Thymus (tissue), 11 donors: ENCODE results near the gene CHRDL2. TPM values are rescaled to one million over a fixed set of nuclear protein-coding genes. Genes with fewer than 3 reads are reported as not detected.
"Not testable (repeated sequence)": the region's sequence is repeated elsewhere in the genome, so short reads cannot be mapped to it uniquely, and the experiment has no call there.

Source experiments
- DNase-seq, 9 donors: peaks; one replicate each; pipeline ENCODE4 v3.0.0-alpha.2; 2013; ENCODE audit warnings: low spot score in 9 of 9, low read depth in 6 of 9, missing footprints in 1 of 9
- H3K27ac ChIP-seq, 2 donors: one replicate each; pipeline ENCODE4 v1.5.1; 2013; ENCODE audit warnings: control low read depth in 1 of 2, low read depth in 1 of 2, low read length in 1 of 2, mild to moderate bottlenecking in 1 of 2, moderate library complexity in 1 of 2
- H3K27me3 ChIP-seq, 2 donors: one replicate each; pipeline ENCODE4 v1.5.1; 2013; ENCODE audit warnings: low read length in 1 of 2; ENCODE audit not compliant: control insufficient read depth in 2 of 2, insufficient read depth in 1 of 2
- H3K36me3 ChIP-seq, 2 donors: one replicate each; pipeline ENCODE4 v1.5.1; 2013; ENCODE audit warnings: low read length in 1 of 2, mild to moderate bottlenecking in 1 of 2, moderate library complexity in 1 of 2; ENCODE audit not compliant: control insufficient read depth in 2 of 2, insufficient read depth in 2 of 2
- H3K4me1 ChIP-seq, 2 donors: one replicate each; pipeline ENCODE4 v1.5.1; 2013; ENCODE audit warnings: low read length in 2 of 2; ENCODE audit not compliant: control insufficient read depth in 2 of 2, insufficient read depth in 2 of 2
- H3K4me3 ChIP-seq, 2 donors: one replicate each; pipeline ENCODE4 v1.5.1; 2013; ENCODE audit warnings: low read length in 2 of 2, control low read depth in 1 of 2, mild to moderate bottlenecking in 1 of 2
- H3K9me3 ChIP-seq, 2 donors: one replicate each; pipeline ENCODE4 v1.5.1; 2013; ENCODE audit warnings: low read length in 1 of 2, mild to moderate bottlenecking in 1 of 2; ENCODE audit not compliant: control insufficient read depth in 2 of 2, insufficient read depth in 1 of 2
- WGBS: extraction: QIAGEN DNeasy Blood & Tissue Kit; methylation state at CpG from one replicate; pipeline ENCODE4 v1.1.7; 2013; 5-methylcytosine and 5-hydroxymethylcytosine counted together
- polyA plus RNA-seq: library from polyadenylated mRNA; stranded (reverse); fragments of 200-250 nt; gene quantifications from one replicate; pipeline ENCODE4 v1.2.3, GENCODE V29; 2013
- total RNA-seq: library from RNA; stranded (reverse); fragments of 120-200 nt; gene quantifications from one replicate; pipeline ENCODE4 v1.2.4, GENCODE V29; 2013
- donor health status: healthy.

Gene CHRDL2
- total and polyA plus RNA-seq, 2 donors: 0.30 TPM; not detected in 1

DNA sequence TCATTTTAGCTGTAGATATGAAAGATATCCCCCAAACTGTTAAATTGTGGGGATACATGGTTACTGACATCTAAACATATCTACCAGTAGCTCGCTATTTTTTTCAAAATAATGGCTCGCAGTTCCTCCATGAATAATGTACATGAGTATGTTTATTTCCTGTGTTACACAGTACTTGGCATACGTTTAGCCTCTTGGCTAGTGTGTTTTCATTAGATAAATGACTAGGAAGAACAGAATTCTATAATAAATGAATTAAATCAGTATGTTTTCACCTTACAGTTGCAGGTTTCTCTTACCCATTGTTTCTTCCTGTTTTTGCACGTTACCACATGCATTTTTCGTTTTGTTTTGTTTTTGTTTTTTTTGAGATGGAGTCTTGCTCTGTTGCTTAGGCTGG is 39.2 kb upstream of the CHRDL2 start:
- Histone ChIP-seq H3K27ac (no peak overlapping the region), H3K4me1 (no peaks in the 10 kb centered on the region), H3K27me3 (no peaks in the 10 kb centered on the region), H3K36me3 (no peaks in the 10 kb centered on the region), H3K9me3 (no peaks in the 10 kb centered on the region), H3K4me3 (no peak overlapping the region)
- WGBS: 81% methylated on average over 5 of the region's 5 CpGs
- no peak for DNase-seq

DNA sequence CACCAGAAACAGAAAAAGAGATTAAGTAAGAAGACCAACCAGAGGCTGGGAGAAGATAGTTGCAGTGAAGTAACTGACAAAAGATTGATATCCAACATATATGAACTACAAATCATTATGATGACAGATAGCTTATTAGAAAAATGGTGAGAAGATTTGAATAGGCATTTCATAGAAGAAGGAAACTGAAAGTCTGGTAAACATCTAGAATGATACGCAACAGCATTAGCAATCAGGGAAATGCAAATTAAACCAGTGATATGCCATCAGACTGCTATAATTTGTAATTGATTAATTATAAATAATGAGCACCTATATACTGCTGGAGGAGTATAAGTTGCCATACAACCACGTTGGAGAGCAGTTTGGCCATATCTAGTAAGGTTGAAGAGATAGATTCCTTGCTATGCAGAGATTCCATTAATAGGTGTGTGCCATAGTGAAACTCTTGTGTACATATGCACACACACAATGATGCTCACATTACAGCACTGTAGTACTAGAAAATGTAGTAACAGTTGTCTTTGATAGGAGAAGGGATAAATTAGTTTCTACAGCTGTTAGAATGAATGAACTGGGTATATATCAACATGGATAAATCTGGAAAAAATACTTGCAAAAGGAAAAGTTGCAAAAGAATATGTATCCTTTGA is 38.0 kb upstream of the CHRDL2 start:
- no peak overlapping the region for H3K4me3 ChIP-seq
- H3K36me3 ChIP-seq: no peaks in the 10 kb centered on the region
- DNase-seq: no peak
- H3K27me3 ChIP-seq: no peaks in the 10 kb centered on the region
- WGBS: 97% methylated on average over 2 of the region's 2 CpGs
- no peak overlapping the region for H3K27ac ChIP-seq
- no peaks in the 10 kb centered on the region for H3K9me3 ChIP-seq
- H3K4me1 ChIP-seq: no peaks in the 10 kb centered on the region

DNA sequence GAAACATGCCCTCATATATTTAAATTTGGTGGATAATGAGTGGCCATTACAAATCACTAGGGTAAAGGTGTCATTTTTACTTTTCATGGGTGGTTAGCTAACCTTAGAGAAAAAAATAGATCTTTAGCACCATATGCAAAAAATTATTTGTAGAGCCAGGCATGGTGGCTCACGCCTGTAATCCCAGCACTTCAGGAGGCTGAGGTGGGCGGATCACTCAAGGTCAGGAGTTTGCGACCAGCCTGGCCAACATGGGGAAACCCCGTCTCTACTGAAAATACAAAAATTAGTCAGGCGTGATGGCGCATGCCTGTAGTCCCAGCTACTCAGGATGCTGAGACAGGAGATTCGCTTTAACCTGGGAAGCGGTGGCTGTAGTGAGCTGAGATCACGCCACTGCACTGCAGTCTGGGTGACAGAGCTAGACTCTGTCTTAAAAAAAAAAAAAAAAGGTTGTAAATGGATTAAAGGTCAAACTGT is 37.0 kb upstream of the CHRDL2 start:
- not testable (repeated sequence) for H3K9me3 ChIP-seq, H3K4me3 ChIP-seq, H3K27ac ChIP-seq, H3K27me3 ChIP-seq, DNase-seq, H3K36me3 ChIP-seq, H3K4me1 ChIP-seq
- 88% methylated on average over 9 of the region's 9 CpGs for WGBS

DNA sequence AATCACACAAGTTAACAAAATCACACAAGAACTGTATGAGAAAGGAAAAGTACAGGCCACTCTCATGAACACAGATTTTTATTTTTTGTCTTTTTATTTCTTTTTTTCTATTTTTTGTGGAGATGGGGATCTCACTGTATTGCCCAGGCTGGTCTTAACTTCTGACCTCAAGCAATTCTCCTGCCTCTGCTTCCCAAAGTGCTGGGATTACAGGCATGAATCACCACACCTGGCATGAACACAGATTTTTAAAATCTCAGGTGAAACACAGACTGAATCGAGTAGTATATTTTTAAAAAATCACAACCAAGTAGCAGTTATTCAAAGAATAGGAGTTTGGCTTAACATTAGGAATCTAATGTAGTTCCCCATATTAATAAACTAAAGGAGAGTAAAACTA is 35.7 kb upstream of the CHRDL2 start:
- WGBS: 99% methylated on average over 1 of the region's 1 CpG
- no peak for DNase-seq
- no peaks in the 10 kb centered on the region for H3K36me3 ChIP-seq

DNA sequence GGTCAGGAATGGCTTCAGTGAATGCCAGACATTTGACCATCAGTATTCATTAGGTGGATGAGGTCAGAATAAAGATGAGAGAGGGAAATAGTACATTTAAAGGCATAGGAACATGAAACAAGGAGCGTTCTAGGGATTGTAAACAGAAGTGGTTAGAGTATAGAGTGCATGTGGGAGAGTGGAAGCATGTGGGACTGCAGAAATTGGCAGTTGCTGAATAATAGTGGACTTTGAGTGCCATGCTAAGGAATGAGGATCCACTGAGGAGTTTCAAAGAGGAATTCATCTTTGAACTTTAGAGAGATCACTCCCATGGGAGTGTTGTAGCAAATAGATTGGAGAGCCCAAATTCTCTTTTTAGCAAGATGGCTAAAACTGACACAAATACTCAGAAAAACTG is 25.3 kb upstream of the CHRDL2 start:
- no peak for DNase-seq
- WGBS: 98% methylated on average over 1 of the region's 1 CpG
- Histone ChIP-seq H3K4me3 (no peak overlapping the region), H3K27me3 (no peaks in the 10 kb centered on the region), H3K9me3 (no peaks in the 10 kb centered on the region), H3K4me1 (no peaks in the 10 kb centered on the region), H3K36me3 (no peaks in the 10 kb centered on the region), H3K27ac (no peak overlapping the region)

More for the DNA sequence above, 35.7 kb upstream of the CHRDL2 start:
- Histone ChIP-seq H3K27me3 (no peaks in the 10 kb centered on the region), H3K9me3 (no peaks in the 10 kb centered on the region), H3K4me1 (no peaks in the 10 kb centered on the region), H3K4me3 (no peak overlapping the region), H3K27ac (no peak overlapping the region)

DNA sequence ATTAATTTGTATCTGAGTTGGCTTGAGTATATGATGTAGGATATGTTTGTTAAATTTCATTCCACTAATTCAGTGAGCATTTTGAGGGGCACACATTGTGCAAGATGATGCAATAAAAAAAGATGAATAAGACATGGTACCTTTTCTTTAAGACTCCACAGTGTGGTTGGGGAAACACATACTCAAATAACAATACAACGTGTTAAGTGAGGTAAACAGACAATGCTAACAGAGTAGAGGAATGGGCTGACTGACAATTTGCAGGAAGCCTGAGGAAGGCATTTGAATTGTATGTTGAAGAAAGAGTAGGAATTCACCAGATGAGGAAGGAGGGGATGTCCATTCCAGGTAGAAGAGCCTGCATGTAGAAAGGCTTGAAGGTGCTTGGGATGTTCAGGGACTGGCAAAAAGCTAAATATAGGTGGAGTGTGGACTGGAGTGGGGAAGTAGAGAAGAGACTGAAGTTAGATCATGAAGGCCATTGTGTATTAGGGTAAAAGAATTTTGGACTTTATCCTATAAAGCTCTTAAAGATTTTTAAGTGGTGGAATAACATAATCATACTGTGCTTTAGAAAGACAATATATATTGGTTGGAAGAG is 24.3 kb upstream of the CHRDL2 start:
- no peak for DNase-seq
- Histone ChIP-seq H3K4me3 (no peak overlapping the region), H3K9me3 (no peaks in the 10 kb centered on the region), H3K27me3 (no peaks in the 10 kb centered on the region), H3K4me1 (no peaks in the 10 kb centered on the region), H3K36me3 (no peaks in the 10 kb centered on the region), H3K27ac (no peak overlapping the region)
- WGBS: 88% methylated on average over 1 of the region's 1 CpG

DNA sequence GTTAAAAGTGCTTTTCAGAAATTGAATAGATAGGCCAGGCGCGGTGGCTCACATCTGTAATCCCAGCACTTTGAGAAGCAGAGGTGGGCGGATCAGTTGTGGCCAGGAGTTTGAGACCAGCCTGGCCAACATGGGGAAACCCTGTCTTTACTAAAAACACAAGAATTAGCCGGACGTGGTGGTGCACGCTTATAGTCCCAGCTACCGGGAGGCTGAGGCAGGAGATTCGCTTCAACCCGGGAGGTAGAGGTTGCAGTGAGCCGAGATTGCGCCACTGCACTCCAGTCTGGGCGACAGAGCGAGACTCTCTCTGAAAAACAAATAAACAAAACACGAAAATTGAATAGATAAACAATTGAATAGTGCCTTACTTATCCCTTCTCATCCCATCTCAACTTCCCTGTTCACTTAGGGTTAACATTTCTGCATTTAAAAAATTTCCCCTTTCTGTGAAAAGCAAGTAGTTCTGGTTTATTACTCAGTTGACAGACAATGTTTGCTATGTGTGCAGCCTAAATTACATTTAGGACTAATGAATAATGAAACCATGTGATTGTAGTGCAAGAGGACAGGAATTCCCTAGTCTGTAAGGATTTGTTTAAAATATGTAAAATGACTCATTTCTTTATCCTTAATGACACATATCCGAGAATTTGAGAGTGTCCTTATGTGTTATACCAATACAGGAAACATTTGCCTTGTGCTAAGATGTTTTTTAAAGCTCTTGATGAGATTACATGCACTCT is 23.5 kb upstream of the CHRDL2 start:
- Histone ChIP-seq H3K36me3 (no peaks in the 10 kb centered on the region), H3K4me1 (peaks cover 4 to 6% of the 10 kb centered on the region in 2 donors), H3K27me3 (no peaks in the 10 kb centered on the region), H3K27ac (no peak overlapping the region), H3K9me3 (no peaks in the 10 kb centered on the region), H3K4me3 (no peak overlapping the region)
- DNase-seq: no peak
- WGBS: 96% methylated on average over 15 of the region's 15 CpGs

DNA sequence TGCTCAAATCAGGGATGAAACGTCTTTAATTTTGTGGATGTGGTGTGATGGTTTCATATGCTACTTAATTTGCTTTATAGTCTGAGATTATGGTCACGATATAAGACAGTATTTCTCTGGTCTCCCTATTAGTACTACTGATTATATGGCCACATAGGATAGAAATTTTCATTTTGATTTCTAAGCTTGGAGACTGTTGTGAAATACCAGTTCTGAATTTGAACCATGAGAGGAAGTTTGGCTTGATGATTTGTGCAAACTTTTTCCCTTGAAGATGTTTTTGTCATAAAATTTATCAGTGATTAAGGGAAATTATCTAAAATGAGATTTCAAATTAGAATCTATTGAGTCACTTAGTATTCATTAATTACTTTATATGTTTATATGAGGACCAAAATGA is 20.1 kb upstream of the CHRDL2 start:
- H3K27me3 ChIP-seq: no peaks in the 10 kb centered on the region
- H3K4me3 ChIP-seq: no peak overlapping the region
- no peaks in the 10 kb centered on the region for H3K36me3 ChIP-seq
- peaks cover 10 to 16% of the 10 kb centered on the region in 2 donors for H3K4me1 ChIP-seq
- H3K27ac ChIP-seq: no peak overlapping the region
- DNase-seq: no peak
- WGBS: 95% methylated on average over 2 of the region's 2 CpGs
- no peaks in the 10 kb centered on the region for H3K9me3 ChIP-seq

DNA sequence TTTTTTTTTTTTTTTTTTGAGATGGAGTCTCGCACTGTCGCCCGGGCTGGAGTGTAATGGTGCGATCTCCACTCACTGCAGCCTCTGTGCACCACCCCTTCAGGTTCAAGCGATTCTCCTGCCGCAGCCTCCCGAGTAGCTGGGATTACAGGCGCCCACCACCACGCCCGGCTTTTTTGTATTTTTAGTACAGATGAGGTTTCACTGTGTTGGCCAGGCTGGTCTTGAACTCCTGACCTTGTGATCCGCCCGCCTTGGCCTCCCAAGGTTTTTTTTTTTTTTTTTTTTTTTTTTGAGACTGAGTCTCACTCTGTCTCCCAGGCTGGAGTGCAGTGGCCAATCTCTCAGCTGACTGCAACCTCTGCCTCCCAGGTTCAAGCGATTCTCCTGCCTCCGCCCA is 19.4 kb upstream of the CHRDL2 start:
- H3K27ac ChIP-seq, H3K9me3 ChIP-seq, H3K27me3 ChIP-seq, H3K4me3 ChIP-seq, H3K36me3 ChIP-seq, DNase-seq: not testable (repeated sequence)
- WGBS: 98% methylated on average over 14 of the region's 14 CpGs
- H3K4me1 ChIP-seq: peaks cover 10 to 16% of the 10 kb centered on the region in 2 donors
